Right lobe of liver (tissue), 6 donors: ENCODE data around the gene DKK1. TPM values are rescaled to one million over a fixed set of nuclear protein-coding genes. Genes with fewer than 3 reads are reported as not detected.

ENCODE experiments used
- ATAC-seq, 4 donors: fragments of 200-7000 bp; cut with Tn5 transposase; one replicate each; pipeline ENCODE4 v1.9.1; 2020; ENCODE audit warnings: mild to moderate bottlenecking in 4 of 4, moderate library complexity in 4 of 4
- DNase-seq, 3 donors: peaks; one replicate each; pipeline ENCODE4 v3.0.0-alpha.2; 2020
- H3K27ac ChIP-seq, 3 donors: fragments of 200-600 bp; one replicate each; pipeline ENCODE4 v1.8.0; 2022
- H3K27me3 ChIP-seq, 2 donors: fragments of 200-600 bp; one replicate each; pipeline ENCODE4 v1.8.0; 2022
- H3K36me3 ChIP-seq, 4 donors: fragments of 200-600 bp; sonication (generic) in 1 of 4; one replicate each; pipeline versions ENCODE4 v1.5.1 to v1.8.0; 2017 to 2022; ENCODE audit warnings: control low read depth in 1 of 4
- H3K4me1 ChIP-seq, 4 donors: fragments of 200-600 bp; sonication (generic) in 1 of 4; one replicate each; pipeline versions ENCODE4 v1.5.1 to v1.8.0; 2017 to 2022; ENCODE audit warnings: control low read depth in 1 of 4
- H3K4me3 ChIP-seq, 3 donors: fragments of 200-600 bp; one replicate each; pipeline ENCODE4 v1.8.0; 2022
- H3K9me3 ChIP-seq, 4 donors: fragments of 200-600 bp; sonication (generic) in 1 of 4; one replicate each; pipeline versions ENCODE4 v1.5.1 to v1.8.0; 2017 to 2022; ENCODE audit warnings: control low read depth in 1 of 4
- POLR2A ChIP-seq: fragments of 450-650 bp; IDR thresholded peaks from one replicate; pipeline ENCODE4 v1.6.1; 2017; ENCODE audit warnings: antibody characterized with exemption, mild to moderate bottlenecking
- WGBS: methylation state at CpG from one replicate; pipeline ENCODE4 v1.1.6; 2018; ENCODE audit warnings: low coverage, low lambda C conversion rate; ENCODE audit not compliant: insufficient coverage; ENCODE audit errors: missing lambda C conversion rate; 5-methylcytosine and 5-hydroxymethylcytosine counted together
- intact Hi-C, 2 donors: fragments of 100-400 bp; cut with DNase I; formaldehyde crosslinking; loops; one replicate each; pipeline versions ENCODE4 v1.11.2 to v1.14.1; 2022
- total RNA-seq, 6 experiments: library from RNA; depleted of rRNA in 2 of 6; stranded (reverse); fragments of >200 nt in 2 of 6; fragmentation: NEBNext Ultra II Directional in 3 of 6; extraction: Animal tissue kit (Norgen Biotek cat#: 25700) in 3 of 6; gene quantifications; one replicate each; pipeline versions ENCODE4 v1.1.0 to v1.2.4, GENCODE V29; 2016 to 2023
- TF ChIP-seq, protein P1 (sequence below), 4 donors: fragments of 200-600 bp in 3 of 4; fragments of 450-650 bp in 1 of 4; IDR thresholded peaks; one replicate each; pipeline versions ENCODE4 v1.5.1 to v1.8.0; 2016 to 2022; ENCODE audit warnings: antibody characterized with exemption in 4 of 4, mild to moderate bottlenecking in 2 of 4
- donor health status: DM: no; HTN: yes; CAD: no.
- donor health status: DM: no; HTN: no; CAD: no.
- donor health status: DM: no; HTN: no; CAD: no.
- donor health status: DM: no; HTN: yes; CAD: no.
- donor health status: DM: no; HTN: yes; CAD: no.

DKK1 gene
- total RNA-seq, 6 experiments from 2014 or later = not detected

DNA sequence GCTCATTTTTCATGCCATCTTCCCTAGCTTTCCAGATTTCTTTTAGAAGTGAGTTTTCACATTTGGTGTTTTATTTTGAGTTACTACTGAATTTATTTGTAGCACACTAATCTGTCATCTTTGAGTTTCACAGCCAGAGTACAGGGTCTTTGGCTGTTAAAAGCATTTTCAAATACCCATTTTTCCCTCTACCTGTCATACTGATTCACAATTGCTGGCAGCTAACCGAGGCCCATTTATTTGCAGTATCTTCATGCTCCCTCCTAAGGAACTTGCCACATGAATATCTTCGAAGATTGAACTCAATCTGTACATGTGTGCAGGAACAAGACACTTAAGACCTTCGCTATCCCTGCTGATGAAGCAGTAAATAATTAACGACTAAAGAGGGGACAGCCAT is 44.8 kb upstream of the DKK1 start:
- Histone ChIP-seq H3K36me3 (no peaks in the 10 kb centered on the region), H3K9me3 (no peaks in the 10 kb centered on the region), H3K27ac (no peak overlapping the region), H3K4me1 (no peaks in the 10 kb centered on the region), H3K4me3 (no peak overlapping the region), H3K27me3 (no peaks in the 10 kb centered on the region)
- 53% methylated on average over 4 of the region's 4 CpGs for WGBS
- no peak for DNase-seq
- TF ChIP-seq, protein P1, sequence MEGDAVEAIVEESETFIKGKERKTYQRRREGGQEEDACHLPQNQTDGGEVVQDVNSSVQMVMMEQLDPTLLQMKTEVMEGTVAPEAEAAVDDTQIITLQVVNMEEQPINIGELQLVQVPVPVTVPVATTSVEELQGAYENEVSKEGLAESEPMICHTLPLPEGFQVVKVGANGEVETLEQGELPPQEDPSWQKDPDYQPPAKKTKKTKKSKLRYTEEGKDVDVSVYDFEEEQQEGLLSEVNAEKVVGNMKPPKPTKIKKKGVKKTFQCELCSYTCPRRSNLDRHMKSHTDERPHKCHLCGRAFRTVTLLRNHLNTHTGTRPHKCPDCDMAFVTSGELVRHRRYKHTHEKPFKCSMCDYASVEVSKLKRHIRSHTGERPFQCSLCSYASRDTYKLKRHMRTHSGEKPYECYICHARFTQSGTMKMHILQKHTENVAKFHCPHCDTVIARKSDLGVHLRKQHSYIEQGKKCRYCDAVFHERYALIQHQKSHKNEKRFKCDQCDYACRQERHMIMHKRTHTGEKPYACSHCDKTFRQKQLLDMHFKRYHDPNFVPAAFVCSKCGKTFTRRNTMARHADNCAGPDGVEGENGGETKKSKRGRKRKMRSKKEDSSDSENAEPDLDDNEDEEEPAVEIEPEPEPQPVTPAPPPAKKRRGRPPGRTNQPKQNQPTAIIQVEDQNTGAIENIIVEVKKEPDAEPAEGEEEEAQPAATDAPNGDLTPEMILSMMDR (IDR thresholded peaks at IDR 0.05) = no peak
- no peak for TF ChIP-seq POLR2A
- no peak for ATAC-seq
- intact Hi-C loops = no loop called here

DNA sequence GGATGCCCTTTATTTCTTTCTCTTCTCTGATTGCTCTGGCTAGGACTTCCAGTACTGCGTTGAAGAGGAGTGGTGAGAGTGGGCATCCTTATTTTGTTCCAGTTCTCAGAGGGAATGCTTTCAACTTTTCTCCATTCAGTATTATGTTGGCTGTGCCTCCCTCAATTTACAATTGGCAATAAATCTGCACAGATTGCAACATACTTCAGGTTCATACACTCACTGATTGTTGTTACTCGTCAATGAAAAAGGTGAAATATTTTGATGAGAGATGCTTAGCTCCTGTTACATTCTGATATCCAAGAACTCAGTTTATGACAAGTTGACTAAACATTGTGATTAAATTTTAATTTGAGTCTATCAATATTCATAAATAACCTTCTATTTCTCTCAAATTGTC is 37.9 kb upstream of the DKK1 start:
- Histone ChIP-seq H3K4me3 (no peak overlapping the region), H3K36me3 (no peaks in the 10 kb centered on the region), H3K27ac (no peak overlapping the region), H3K9me3 (no peaks in the 10 kb centered on the region), H3K27me3 (no peaks in the 10 kb centered on the region), H3K4me1 (no peaks in the 10 kb centered on the region)
- intact Hi-C loops = no loop called here
- DNase-seq (no peak), ATAC-seq (no peak)
- WGBS = 78% methylated on average over 2 of the region's 2 CpGs
- TF ChIP-seq, protein P1 (IDR thresholded peaks at IDR 0.05) = no peak
- TF ChIP-seq POLR2A = no peak

DNA sequence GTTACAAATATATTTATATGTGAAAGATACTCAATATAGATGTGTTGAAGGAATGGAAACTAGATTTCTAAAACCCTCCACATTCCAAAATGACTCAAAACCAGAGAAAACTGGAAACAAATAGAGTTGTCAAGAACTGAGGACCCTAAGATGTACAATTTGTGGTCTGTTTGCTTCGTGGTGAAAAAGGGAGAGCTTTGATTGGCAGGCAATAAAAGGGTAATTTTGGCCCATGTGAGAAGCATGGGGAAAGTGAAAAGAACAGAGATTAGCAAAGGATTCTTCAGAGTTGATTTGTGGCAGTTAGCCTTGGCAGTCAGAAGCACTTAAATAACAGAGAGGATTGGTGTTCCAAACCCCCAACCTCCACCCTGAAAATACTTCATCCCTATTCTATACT is 37.1 kb upstream of the DKK1 start:
- no peak overlapping the region for H3K27ac ChIP-seq
- H3K36me3 ChIP-seq = no peaks in the 10 kb centered on the region
- WGBS = 42% methylated on average over 1 of the region's 1 CpG
- H3K4me1 ChIP-seq = no peaks in the 10 kb centered on the region
- H3K27me3 ChIP-seq = no peaks in the 10 kb centered on the region
- no peak for TF ChIP-seq POLR2A
- TF ChIP-seq, protein P1 (IDR thresholded peaks at IDR 0.05) = no peak
- H3K9me3 ChIP-seq = no peaks in the 10 kb centered on the region
- intact Hi-C loops = no loop called here
- DNase-seq = no peak
- no peak for ATAC-seq
- H3K4me3 ChIP-seq = no peak overlapping the region

DNA sequence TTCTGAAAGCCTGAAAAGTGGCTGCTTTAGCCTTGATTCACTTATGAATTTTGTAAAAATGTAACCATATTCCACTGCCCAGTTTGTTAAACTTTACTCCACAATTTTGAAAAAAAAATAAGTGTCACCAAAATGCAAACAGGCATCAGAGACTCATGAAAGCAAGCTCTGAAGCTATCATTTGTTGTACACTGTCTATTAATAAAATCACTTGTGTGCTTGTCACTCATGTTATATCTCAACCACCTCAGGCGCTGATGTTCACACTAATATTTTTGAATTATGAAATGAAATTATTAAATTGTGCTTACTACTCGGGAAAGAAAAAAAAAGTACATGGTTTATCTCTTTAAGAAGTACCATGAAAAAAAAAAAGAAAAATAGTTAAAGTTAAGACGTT is 34.5 kb upstream of the DKK1 start:
- no peak overlapping the region for H3K27ac ChIP-seq
- ATAC-seq (no peak), DNase-seq (no peak)
- no peaks in the 10 kb centered on the region for H3K4me1 ChIP-seq
- H3K9me3 ChIP-seq = no peaks in the 10 kb centered on the region
- intact Hi-C loops = no loop called here
- 22% methylated on average over 3 of the region's 3 CpGs for WGBS
- H3K27me3 ChIP-seq = no peaks in the 10 kb centered on the region
- H3K4me3 ChIP-seq = no peak overlapping the region
- no peaks in the 10 kb centered on the region for H3K36me3 ChIP-seq
- TF ChIP-seq POLR2A = no peak
- TF ChIP-seq, protein P1 (IDR thresholded peaks at IDR 0.05) = no peak

DNA sequence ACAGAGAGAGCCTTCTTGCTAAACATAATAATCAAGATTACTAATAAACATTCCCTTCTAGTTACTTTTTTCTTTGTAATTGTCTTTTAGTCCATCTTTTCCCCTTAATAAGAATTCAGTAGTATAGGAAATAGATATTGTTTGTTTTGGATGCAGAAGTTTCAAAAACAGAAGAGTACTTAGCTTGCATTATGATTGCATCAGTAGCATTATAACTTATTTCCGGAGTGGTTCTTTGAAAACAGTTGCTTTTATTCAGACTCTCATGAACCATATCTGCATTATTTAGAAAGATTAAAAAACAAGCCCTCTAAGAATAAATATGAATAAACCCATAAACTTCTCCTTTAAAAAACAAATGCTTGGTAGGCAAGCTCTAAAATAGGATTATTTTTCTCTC is 34.0 kb upstream of the DKK1 start:
- WGBS = 62% methylated on average over 1 of the region's 1 CpG
- TF ChIP-seq POLR2A = no peak
- TF ChIP-seq, protein P1 (IDR thresholded peaks at IDR 0.05) = no peak
- Histone ChIP-seq H3K9me3 (no peaks in the 10 kb centered on the region), H3K4me1 (no peaks in the 10 kb centered on the region), H3K27ac (no peak overlapping the region), H3K4me3 (no peak overlapping the region), H3K36me3 (no peaks in the 10 kb centered on the region), H3K27me3 (no peaks in the 10 kb centered on the region)
- DNase-seq (no peak), ATAC-seq (no peak)
- intact Hi-C loops = no loop called here
